HepG2 (cell line): ENCODE data around the gene BCAN. TPM values are rescaled to one million over a fixed set of nuclear protein-coding genes. Genes with fewer than 3 reads are reported as not detected.
A peak's percentile ranks its signal among the peaks of the same experiment; 100 is the strongest.

Experiments
- HNF4G ChIP-seq, 2 experiments: sonication (generic) in 1 of 2; formaldehyde crosslinking in 1 of 2; IDR thresholded peaks; 2 replicates each; pipeline versions ENCODE4 v1.4.0 to v1.6.1; 2011 to 2020; ENCODE audit warnings: borderline replicate concordance in 2 of 2, low read depth in 2 of 2, mild to moderate bottlenecking in 2 of 2, low read length in 1 of 2, missing genetic modification reagents in 1 of 2, moderate library complexity in 1 of 2
- KDM1A ChIP-seq: IDR thresholded peaks from 2 replicates; pipeline ENCODE4 v1.6.1; 2016; ENCODE audit warnings: missing compliant biosample characterization
- MTA1 ChIP-seq: sonication (generic); formaldehyde crosslinking; IDR thresholded peaks from 2 replicates; pipeline ENCODE4 v1.4.0; 2020; ENCODE audit warnings: missing genetic modification reagents, mild to moderate bottlenecking, borderline replicate concordance
- MXD4 ChIP-seq: IDR thresholded peaks from 2 replicates; pipeline ENCODE4 v1.6.1; 2016; ENCODE audit warnings: mild to moderate bottlenecking, missing biosample characterization, missing genetic modification reagents
- RAD21 ChIP-seq: fragments of 450-650 bp; formaldehyde crosslinking; IDR thresholded peaks from 2 replicates; pipeline ENCODE4 v1.5.0; 2020; ENCODE audit warnings: mild to moderate bottlenecking
- SIN3A ChIP-seq: IDR thresholded peaks from 2 replicates; pipeline ENCODE4 v1.6.1; 2011; ENCODE audit warnings: low read depth, mild to moderate bottlenecking, control low read depth, low read length, borderline replicate concordance
- SNAPC2 ChIP-seq: sonication (generic); formaldehyde crosslinking; IDR thresholded peaks from 2 replicates; pipeline ENCODE4 v1.8.1; 2022; ENCODE audit warnings: mild to moderate bottlenecking, missing genetic modification reagents
- SRSF1 ChIP-seq: fragments of 200-400 bp; formaldehyde crosslinking; optimal IDR thresholded peaks from 2 replicates; pipeline ENCODE3; 2017; ENCODE audit warnings: mild to moderate bottlenecking, low read depth, low read length, moderate library complexity
- ZFP37 ChIP-seq: sonication (generic); formaldehyde crosslinking; IDR thresholded peaks from 2 replicates; pipeline ENCODE4 v1.4.0; 2020; ENCODE audit warnings: missing genetic modification reagents, borderline replicate concordance
- ZMYM3 ChIP-seq: sonication (generic); formaldehyde crosslinking; IDR thresholded peaks from 2 replicates; pipeline ENCODE4 v1.5.1; 2020; ENCODE audit warnings: mild to moderate bottlenecking, missing genetic modification reagents
- ZNF205 ChIP-seq: IDR thresholded peaks from 2 replicates; pipeline ENCODE4 v1.6.1; 2018; ENCODE audit warnings: missing biosample characterization, missing genetic modification reagents
- ZNF225 ChIP-seq: sonication (generic); formaldehyde crosslinking; IDR thresholded peaks from 2 replicates; pipeline ENCODE4 v1.4.0; 2020; ENCODE audit warnings: mild to moderate bottlenecking, missing genetic modification reagents
- ZNF354B ChIP-seq: sonication (generic); formaldehyde crosslinking; IDR thresholded peaks from 2 replicates; pipeline ENCODE4 v1.8.0; 2022; ENCODE audit warnings: mild to moderate bottlenecking, missing genetic modification reagents
- ZNF746 ChIP-seq: sonication (generic); formaldehyde crosslinking; IDR thresholded peaks from 2 replicates; pipeline ENCODE4 v1.8.0; 2022; ENCODE audit warnings: mild to moderate bottlenecking, missing genetic modification reagents
- ZZZ3 ChIP-seq: sonication (generic); formaldehyde crosslinking; IDR thresholded peaks from 2 replicates; pipeline ENCODE4 v1.4.0; 2020; ENCODE audit warnings: missing genetic modification reagents, mild to moderate bottlenecking, borderline replicate concordance
- polyA plus RNA-seq, 8 experiments: library from polyadenylated mRNA; depleted of rRNA in 3 of 8; stranded (reverse) in 7 of 8; unstranded in 1 of 8; fragments of >200 nt; fragmentation: Illumina TruSeq in 4 of 8; extraction: Trizol in 4 of 8; gene quantifications; 2 replicates each; pipeline versions ENCODE4 v1.2.1 to v1.2.3, GENCODE V29; 2011 to 2016; ENCODE audit warnings: low read depth in 4 of 8, missing spikeins in 1 of 8, mixed read lengths in 1 of 8; ENCODE audit not compliant: insufficient read depth in 1 of 8
- total RNA-seq, 5 experiments: library from RNA; depleted of rRNA; stranded (reverse); fragments of >200 nt; fragmentation: Illumina TruSeq; extraction: Trizol; gene quantifications; 2 replicates each; pipeline ENCODE4 v1.2.3, GENCODE V29; 2016; ENCODE audit warnings: low read depth in 1 of 5
- TF ChIP-seq, protein P1 (sequence below): sonication (generic); formaldehyde crosslinking; IDR thresholded peaks from 2 replicates; pipeline ENCODE4 v1.8.0; 2022; ENCODE audit warnings: missing genetic modification reagents, mild to moderate bottlenecking, borderline replicate concordance
- TF ChIP-seq, protein P2 (sequence below): sonication (generic); formaldehyde crosslinking; IDR thresholded peaks from 2 replicates; pipeline ENCODE4 v1.5.0; 2020; ENCODE audit warnings: mild to moderate bottlenecking, missing genetic modification reagents
- TF ChIP-seq, protein P3 (sequence below), 2 experiments: IDR thresholded peaks; 2 replicates each; pipeline ENCODE4 v1.6.1; 2011 to 2012; ENCODE audit warnings: low read length in 2 of 2, borderline replicate concordance in 1 of 2, low read depth in 1 of 2, mild to moderate bottlenecking in 1 of 2, moderate library complexity in 1 of 2

BCAN gene
- total and polyA plus RNA-seq, 2 of the 13 experiments (the other 11 are each of a cell fraction or from before 2014, with no cell fraction given), result not detected

DNA sequence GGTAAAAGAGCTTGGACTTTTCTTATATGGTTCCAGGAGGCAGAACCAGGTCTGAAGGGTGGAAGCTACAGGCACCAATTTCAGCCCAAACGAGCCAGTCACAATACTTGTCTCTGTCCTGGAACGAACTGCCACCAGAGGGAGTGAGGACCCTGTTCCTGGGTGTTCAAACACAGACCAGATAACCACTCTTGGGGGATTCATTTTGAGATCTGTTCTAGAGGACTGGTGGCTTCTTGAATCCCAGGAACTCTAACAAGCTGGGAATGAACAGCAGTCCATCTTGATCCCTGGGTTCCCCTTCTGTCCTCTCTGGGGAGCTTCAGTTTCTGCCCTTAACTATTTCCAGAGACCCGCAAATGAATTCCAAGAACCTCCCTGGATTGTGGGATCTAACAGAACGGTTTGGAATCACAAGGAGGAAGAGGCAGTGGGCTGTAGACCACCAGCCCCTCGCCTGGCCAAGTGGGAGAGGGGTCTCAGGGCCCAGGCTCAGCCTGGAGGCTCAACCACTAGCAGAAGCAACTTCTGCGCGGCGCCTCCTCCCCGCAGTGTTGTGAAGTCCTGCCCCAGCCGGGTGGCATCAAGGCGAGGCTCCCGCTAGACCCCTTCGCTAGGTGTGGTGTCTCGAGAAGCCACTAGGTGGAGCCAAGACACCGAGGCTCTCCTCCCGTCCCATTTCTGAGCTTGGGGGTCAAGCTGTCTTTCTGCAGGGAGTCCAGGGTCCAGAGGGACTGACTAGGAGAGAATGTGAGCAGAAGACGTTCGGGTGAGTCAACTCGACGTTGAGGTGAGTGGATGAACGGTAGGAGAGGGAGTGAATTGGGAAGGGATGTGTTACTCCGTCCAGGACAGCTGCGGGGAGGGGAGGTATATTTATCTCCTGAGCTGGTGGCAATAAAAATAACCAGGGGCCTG lies 47.4 kb downstream of the BCAN start (continued):
- no peak for TF ChIP-seq SIN3A
- peak; percentile 19; the same call in 1 of the 2 replicates for TF ChIP-seq ZNF205 (CRISPR knock-in tag)
- TF ChIP-seq KDM1A (CRISPR knock-in tag), result no peak
- TF ChIP-seq ZNF746 (CRISPR knock-in tag), result no peak
- TF ChIP-seq, protein P1, sequence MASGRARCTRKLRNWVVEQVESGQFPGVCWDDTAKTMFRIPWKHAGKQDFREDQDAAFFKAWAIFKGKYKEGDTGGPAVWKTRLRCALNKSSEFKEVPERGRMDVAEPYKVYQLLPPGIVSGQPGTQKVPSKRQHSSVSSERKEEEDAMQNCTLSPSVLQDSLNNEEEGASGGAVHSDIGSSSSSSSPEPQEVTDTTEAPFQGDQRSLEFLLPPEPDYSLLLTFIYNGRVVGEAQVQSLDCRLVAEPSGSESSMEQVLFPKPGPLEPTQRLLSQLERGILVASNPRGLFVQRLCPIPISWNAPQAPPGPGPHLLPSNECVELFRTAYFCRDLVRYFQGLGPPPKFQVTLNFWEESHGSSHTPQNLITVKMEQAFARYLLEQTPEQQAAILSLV (CRISPR knock-in tag), result no peak; the same call in 1 of the 2 replicates
- TF ChIP-seq RAD21, result peak; percentile 87
- no peak for TF ChIP-seq MXD4 (CRISPR knock-in tag)
- TF ChIP-seq SRSF1, result no peak
- no peak for TF ChIP-seq MTA1 (CRISPR knock-in tag)
- TF ChIP-seq, protein P2, sequence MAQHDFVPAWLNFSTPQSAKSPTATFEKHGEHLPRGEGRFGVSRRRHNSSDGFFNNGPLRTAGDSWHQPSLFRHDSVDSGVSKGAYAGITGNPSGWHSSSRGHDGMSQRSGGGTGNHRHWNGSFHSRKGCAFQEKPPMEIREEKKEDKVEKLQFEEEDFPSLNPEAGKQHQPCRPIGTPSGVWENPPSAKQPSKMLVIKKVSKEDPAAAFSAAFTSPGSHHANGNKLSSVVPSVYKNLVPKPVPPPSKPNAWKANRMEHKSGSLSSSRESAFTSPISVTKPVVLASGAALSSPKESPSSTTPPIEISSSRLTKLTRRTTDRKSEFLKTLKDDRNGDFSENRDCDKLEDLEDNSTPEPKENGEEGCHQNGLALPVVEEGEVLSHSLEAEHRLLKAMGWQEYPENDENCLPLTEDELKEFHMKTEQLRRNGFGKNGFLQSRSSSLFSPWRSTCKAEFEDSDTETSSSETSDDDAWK (CRISPR knock-in tag), result no peak
- no peak for TF ChIP-seq ZNF225 (CRISPR knock-in tag)
- no peak for TF ChIP-seq HNF4G (IDR thresholded peaks at IDR 0.05; ENCODE audit: borderline replicate concordance, low read depth, low read length)
- TF ChIP-seq HNF4G (CRISPR knock-in tag; IDR thresholded peaks at IDR 0.05; ENCODE audit: borderline replicate concordance, low read depth), result 0 out of 2 replicates have a peak, but pooled peaks have one; percentile 41
- no peak for TF ChIP-seq SNAPC2 (CRISPR knock-in tag)
- TF ChIP-seq ZZZ3, result no peak
- 0 out of 2 replicates have a peak, but pooled peaks have one; percentile 39 for TF ChIP-seq ZMYM3 (CRISPR knock-in tag)
- TF ChIP-seq, protein P3, sequence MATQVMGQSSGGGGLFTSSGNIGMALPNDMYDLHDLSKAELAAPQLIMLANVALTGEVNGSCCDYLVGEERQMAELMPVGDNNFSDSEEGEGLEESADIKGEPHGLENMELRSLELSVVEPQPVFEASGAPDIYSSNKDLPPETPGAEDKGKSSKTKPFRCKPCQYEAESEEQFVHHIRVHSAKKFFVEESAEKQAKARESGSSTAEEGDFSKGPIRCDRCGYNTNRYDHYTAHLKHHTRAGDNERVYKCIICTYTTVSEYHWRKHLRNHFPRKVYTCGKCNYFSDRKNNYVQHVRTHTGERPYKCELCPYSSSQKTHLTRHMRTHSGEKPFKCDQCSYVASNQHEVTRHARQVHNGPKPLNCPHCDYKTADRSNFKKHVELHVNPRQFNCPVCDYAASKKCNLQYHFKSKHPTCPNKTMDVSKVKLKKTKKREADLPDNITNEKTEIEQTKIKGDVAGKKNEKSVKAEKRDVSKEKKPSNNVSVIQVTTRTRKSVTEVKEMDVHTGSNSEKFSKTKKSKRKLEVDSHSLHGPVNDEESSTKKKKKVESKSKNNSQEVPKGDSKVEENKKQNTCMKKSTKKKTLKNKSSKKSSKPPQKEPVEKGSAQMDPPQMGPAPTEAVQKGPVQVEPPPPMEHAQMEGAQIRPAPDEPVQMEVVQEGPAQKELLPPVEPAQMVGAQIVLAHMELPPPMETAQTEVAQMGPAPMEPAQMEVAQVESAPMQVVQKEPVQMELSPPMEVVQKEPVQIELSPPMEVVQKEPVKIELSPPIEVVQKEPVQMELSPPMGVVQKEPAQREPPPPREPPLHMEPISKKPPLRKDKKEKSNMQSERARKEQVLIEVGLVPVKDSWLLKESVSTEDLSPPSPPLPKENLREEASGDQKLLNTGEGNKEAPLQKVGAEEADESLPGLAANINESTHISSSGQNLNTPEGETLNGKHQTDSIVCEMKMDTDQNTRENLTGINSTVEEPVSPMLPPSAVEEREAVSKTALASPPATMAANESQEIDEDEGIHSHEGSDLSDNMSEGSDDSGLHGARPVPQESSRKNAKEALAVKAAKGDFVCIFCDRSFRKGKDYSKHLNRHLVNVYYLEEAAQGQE (IDR thresholded peaks at IDR 0.05; ENCODE audit: borderline replicate concordance in 1 of 2, low read depth in 1 of 2, low read length in 2 of 2), result no peak
- no peak for TF ChIP-seq ZFP37
- no peak for TF ChIP-seq ZNF354B (CRISPR knock-in tag)
